ENCODE data around the gene SPATA31A6.
"Not testable (repeated sequence)": the region's sequence is repeated elsewhere in the genome, so short reads cannot be mapped to it uniquely, and the experiment has no call there.

SPATA31A6 gene

DNA sequence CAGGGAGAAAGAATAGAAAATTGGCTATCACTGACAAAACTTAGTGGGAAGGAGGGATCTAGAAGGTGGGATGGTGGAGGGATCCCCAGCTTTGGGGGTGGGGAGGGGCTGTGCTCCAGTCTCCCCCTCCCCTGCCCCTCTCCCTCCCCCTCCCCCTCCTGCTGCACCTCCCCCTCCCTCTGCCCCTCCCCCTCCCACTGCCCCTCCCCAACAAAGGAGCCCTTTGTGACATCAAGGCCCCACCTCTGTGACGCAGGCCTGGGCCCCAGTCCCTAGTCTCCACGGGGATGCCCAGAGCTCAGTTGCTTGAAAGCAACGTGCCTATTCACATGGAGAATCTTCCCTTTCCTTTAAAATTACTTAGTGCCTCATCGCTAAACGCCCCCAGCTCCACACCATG, at the start of gene SPATA31A6:
Gene SPATA31A6 (plus strand): TSS at position 301 of the 400 bp plus-strand sequence. CDS start 29 bp downstream, at position 330.
- not testable (repeated sequence) for DNase-seq

DNA sequence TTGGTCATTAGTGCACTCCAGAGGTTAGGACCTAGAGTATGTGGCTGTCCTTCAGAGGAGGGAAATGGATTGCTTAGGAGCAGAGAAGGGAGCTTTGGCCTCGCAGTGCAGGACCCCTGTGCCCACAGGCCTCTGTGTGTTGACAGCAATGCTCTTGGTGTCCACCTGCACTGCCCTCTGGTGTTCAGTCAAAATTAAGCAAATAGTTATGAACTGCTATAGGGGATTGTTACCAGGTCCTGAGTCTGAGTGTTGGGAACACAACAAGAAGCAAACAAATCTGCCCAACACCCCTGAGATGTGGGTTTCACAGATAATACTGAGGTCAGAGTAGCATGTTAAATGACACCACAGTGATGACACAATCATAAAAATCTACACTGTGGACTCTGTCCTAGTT, 23.2 kb upstream of the SPATA31A6 start:
- DNase-seq: not testable (repeated sequence)

DNA sequence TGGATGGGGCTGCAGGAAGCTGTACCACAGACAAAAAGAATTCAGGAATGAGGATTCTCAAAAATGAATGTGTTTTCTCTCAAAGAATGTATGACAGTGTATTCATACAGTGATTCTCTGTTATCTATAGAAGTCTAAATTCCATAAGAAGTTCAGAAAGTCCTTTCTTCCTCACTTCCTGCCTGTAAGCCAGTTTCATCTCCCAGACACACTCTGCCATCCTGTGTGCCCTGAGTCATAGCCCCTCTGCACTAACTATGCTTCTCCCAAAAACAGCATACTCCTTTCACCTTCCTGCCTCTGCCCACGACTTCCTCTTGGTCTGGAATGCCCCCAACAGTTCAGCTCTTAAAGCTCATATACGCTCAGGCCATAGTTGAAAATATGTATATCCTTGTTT, 36.4 kb downstream of the SPATA31A6 start:
- not testable (repeated sequence) for DNase-seq

GRCh38 chr9:42223230-42223629, 39.8 kb downstream of the SPATA31A6 start:
- DNase-seq: not testable (repeated sequence)

DNA sequence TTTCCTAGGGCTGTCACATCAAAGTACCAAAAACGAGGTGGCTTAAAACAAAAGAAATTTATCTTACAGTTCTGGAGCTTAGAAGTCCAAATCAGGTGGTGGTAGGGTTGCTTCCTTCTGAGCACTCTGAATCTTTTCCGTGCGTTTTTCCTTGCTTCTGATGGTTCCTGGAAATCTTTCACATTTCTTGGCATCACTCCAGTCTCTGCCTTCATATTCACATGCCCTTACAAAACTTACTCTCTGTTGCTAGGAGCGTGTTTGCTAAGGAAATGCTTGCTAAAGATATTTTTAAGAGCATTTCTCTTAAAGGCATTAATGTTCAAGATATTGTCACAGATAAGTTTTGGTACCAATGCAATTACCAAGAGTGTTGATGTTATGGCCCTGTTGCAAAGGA, 49.6 kb downstream of the SPATA31A6 start:
- DNase-seq: not testable (repeated sequence)

GRCh38 chr9:42234610-42235009, 51.2 kb downstream of the SPATA31A6 start:
- DNase-seq: not testable (repeated sequence)

DNA sequence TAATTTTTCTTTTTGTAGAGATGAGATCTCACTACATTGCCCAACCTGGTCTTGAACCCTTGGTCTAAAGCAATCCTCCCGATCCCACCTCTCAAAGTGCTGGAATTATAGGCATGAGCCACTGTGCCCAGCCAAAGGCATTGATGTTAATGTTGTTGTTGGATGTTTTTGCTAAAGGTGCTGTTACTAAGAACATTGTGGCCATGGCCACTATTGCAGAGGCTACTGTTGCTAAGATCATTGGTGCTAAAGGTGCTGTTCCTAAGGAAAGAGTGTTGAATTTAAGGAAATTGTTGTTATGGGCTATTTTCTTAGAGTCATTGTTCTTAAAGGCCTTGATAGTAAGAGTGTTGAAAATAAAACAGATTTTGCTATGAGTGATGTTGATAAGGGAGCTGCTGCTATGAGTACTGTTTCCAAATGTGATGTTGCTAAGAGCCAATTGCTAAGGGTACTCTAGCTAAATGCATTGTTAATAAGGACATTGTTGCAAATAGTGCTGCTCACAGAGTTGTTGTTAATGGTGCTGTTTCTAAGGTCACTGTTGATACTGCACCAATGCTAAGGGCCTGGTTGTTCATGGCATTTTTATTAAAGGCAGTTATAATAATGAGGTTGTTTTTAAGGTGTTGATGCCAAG, 52.0 kb downstream of the SPATA31A6 start:
- DNase-seq: not testable (repeated sequence)

- not testable (repeated sequence) for DNase-seq
Measured at GRCh38 chr9:42236097-42236496, 52.6 kb downstream of the SPATA31A6 start.

- not testable (repeated sequence) for DNase-seq
Measured at GRCh38 chr9:42237381-42237780, 53.9 kb downstream of the SPATA31A6 start.

- DNase-seq: not testable (repeated sequence)
Measured at GRCh38 chr9:42238862-42239261, 55.4 kb downstream of the SPATA31A6 start.

Data from CD4-positive, alpha-beta T cell treated with Interleukin-17A for 4 hours (primary cell).